ENCODE measurements around the gene GCC1. TPM values are rescaled to one million over a fixed set of nuclear protein-coding genes. Genes with fewer than 3 reads are reported as not detected.
"Not testable (repeated sequence)": the region's sequence is repeated elsewhere in the genome, so short reads cannot be mapped to it uniquely, and the experiment has no call there.

Gene GCC1
- total and polyA plus RNA-seq, 2 donors from 2014 or later, result 6.9 to 16.7 TPM

DNA sequence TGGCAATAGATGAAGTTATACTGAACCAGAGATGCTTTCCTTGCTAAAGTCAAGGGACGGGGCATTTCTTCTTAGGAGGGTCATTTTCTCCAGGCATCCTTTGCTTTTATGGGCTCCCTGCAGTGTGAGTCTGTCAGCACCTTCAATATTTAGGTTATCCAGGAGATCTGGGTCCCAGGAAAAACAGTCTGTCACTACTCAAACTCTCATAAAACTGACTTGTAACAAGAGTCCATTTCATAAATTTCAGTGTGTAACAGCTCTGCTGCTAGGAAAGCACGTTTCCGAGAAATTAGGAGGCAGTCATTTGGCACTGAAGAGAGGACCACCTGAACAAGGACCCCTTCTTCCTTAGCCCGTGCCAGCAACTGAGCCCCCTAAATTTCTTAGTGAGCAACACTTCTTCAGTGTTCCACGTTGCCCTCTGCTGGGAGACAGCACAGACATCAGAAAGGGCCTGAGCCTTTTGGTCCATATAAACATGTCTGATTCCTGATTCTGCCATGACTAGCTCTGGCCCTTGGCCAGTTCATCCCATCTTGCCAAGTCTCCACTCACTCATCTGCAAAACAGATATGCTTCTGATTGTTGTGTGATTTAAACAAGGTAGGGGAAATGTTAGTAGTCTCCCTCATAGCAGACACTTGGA is 7.2 kb downstream of the GCC1 start:
- H3K4me1 ChIP-seq (ENCODE audit: control insufficient read depth in 2 of 3, insufficient read depth in 2 of 3, low read depth in 1 of 3, low read length in 3 of 3), result peaks cover 0 to 14% (median 8%) of the 10 kb centered on the region in 3 donors
- no peak for DNase-seq
- peaks cover 2 to 21% (median 9%) of the 10 kb centered on the region in 3 donors for H3K36me3 ChIP-seq (ENCODE audit: control insufficient read depth in 2 of 3, insufficient read depth in 3 of 3, low read length in 3 of 3)
- TF ChIP-seq, protein P1, sequence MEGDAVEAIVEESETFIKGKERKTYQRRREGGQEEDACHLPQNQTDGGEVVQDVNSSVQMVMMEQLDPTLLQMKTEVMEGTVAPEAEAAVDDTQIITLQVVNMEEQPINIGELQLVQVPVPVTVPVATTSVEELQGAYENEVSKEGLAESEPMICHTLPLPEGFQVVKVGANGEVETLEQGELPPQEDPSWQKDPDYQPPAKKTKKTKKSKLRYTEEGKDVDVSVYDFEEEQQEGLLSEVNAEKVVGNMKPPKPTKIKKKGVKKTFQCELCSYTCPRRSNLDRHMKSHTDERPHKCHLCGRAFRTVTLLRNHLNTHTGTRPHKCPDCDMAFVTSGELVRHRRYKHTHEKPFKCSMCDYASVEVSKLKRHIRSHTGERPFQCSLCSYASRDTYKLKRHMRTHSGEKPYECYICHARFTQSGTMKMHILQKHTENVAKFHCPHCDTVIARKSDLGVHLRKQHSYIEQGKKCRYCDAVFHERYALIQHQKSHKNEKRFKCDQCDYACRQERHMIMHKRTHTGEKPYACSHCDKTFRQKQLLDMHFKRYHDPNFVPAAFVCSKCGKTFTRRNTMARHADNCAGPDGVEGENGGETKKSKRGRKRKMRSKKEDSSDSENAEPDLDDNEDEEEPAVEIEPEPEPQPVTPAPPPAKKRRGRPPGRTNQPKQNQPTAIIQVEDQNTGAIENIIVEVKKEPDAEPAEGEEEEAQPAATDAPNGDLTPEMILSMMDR (IDR thresholded peaks at IDR 0.05; ENCODE audit: borderline replicate concordance, extremely low read depth, insufficient read depth), result no peak
- no peak overlapping the region for H3K9ac ChIP-seq (ENCODE audit: low read length in 3 of 3)
- no peaks in the 10 kb centered on the region for H3K9me3 ChIP-seq (ENCODE audit: control insufficient read depth in 2 of 3, insufficient read depth in 1 of 3, low read length in 3 of 3)
- intact Hi-C loops (cut with DNase I), result no loop called here
- H3K4me3 ChIP-seq (ENCODE audit: low read length in 3 of 3), result no peak overlapping the region
- no peak for FAIRE-seq
- H3K27me3 ChIP-seq (ENCODE audit: control insufficient read depth, insufficient read depth, low read length), result no peaks in the 10 kb centered on the region
- no peak overlapping the region for H3K27ac ChIP-seq (ENCODE audit: low read depth in 2 of 2, low read length in 2 of 2)

DNA sequence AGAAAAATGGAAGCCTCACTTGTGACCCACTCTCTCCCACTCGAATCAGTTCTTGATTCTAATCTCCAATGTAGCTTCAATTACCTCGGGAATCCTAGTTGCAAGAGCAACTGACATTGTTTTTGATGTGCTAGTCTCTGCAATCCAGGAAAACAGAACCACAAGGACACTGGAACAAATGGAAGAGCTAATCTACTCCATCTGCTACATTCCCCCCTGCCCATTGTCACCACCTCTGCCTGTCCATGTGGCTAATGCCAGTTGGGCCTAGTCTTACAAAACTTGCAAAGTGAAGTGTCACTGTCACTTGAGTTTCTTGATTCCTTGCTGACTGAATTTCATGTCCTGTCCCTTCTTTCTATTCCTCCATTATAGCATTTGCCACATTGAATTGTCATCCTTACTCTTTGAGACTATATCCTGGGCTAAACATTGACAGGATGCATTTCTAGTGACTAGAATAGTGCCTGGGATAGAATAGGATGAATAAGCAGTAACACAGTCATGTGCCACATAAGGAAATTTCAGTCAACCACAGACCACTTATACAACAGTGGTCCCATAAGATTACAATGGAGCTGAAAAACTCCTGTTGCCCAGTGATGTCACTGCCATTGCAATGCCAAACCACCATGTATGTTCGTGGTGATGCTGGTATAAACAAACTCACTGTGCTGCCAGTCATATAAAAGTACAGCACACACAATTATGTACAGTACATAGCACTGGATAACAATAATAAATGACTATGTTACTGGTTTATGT is 13.5 kb downstream of the GCC1 start:
- FAIRE-seq, result no peak

DNA sequence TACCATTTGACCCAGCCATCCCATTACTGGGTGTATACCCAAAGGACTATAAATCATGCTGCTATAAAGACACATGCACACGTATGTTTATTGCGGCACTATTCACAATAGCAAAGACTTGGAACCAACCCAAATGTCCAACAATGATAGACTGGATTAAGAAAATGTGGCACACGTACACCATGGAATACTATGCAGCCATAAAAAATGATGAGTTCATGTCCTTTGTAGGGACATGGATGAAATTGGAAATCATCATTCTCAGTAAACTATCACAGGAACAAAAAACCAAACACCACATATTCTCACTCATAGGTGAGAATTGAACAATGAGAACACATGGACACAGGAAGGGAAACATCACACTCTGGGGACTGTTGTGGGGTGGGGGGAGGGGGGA is 17.4 kb downstream of the GCC1 start:
- not testable (repeated sequence) for DNase-seq; FAIRE-seq; H3K36me3 ChIP-seq (ENCODE audit: control insufficient read depth in 2 of 3, insufficient read depth in 3 of 3, low read length in 3 of 3)

More for the DNA sequence above, 13.5 kb downstream of the GCC1 start:
- Histone ChIP-seq H3K27me3 (ENCODE audit: control insufficient read depth, insufficient read depth, low read length) (no peaks in the 10 kb centered on the region), H3K9ac (ENCODE audit: low read length in 3 of 3) (no peak overlapping the region), H3K9me3 (ENCODE audit: control insufficient read depth in 2 of 3, insufficient read depth in 1 of 3, low read length in 3 of 3) (no peaks in the 10 kb centered on the region), H3K4me3 (ENCODE audit: low read length in 3 of 3) (no peak overlapping the region), H3K36me3 (ENCODE audit: control insufficient read depth in 2 of 3, insufficient read depth in 3 of 3, low read length in 3 of 3) (no peaks in the 10 kb centered on the region), H3K27ac (ENCODE audit: low read depth in 2 of 2, low read length in 2 of 2) (no peak overlapping the region), H3K4me1 (ENCODE audit: control insufficient read depth in 2 of 3, insufficient read depth in 2 of 3, low read depth in 1 of 3, low read length in 3 of 3) (no peaks in the 10 kb centered on the region)
- DNase-seq, result no peak
- intact Hi-C loops (cut with DNase I), result no loop called here
- TF ChIP-seq, protein P1 (IDR thresholded peaks at IDR 0.05; ENCODE audit: borderline replicate concordance, extremely low read depth, insufficient read depth), result no peak

DNA sequence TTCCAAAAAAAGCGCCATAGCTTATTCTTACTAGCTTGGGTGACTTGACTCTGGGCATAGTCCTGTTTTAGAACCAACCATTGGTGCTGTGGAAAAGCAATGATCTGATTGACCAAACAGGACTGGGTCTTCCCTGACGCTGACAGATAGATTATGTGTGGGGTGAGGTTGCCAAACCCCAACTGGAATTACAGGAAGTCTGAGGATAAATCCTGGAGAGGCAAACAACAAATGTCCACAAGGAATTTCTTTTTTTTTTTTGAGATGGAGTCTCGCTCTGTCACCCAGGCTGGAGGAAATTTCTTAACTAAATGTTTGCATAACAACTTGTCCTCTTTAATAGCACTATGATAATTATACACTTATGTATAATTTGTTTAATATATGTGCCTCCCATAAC is 19.2 kb downstream of the GCC1 start:
- no peak overlapping the region for H3K27ac ChIP-seq (ENCODE audit: low read depth in 2 of 2, low read length in 2 of 2)
- no peak overlapping the region for H3K9ac ChIP-seq (ENCODE audit: low read length in 3 of 3)
- H3K36me3 ChIP-seq (ENCODE audit: control insufficient read depth in 2 of 3, insufficient read depth in 3 of 3, low read length in 3 of 3), result no peaks in the 10 kb centered on the region
- H3K4me3 ChIP-seq (ENCODE audit: low read length in 3 of 3), result no peak overlapping the region
- DNase-seq (no peak), FAIRE-seq (no peak)
- no peaks in the 10 kb centered on the region for H3K27me3 ChIP-seq (ENCODE audit: control insufficient read depth, insufficient read depth, low read length)
- TF ChIP-seq, protein P1 (IDR thresholded peaks at IDR 0.05; ENCODE audit: borderline replicate concordance, extremely low read depth, insufficient read depth), result no peak
- intact Hi-C loops (cut with DNase I), result no loop called here
- H3K9me3 ChIP-seq (ENCODE audit: control insufficient read depth in 2 of 3, insufficient read depth in 1 of 3, low read length in 3 of 3), result peaks cover 0 to 6% (median 2%) of the 10 kb centered on the region in 3 donors
- no peaks in the 10 kb centered on the region for H3K4me1 ChIP-seq (ENCODE audit: control insufficient read depth in 2 of 3, insufficient read depth in 2 of 3, low read depth in 1 of 3, low read length in 3 of 3)

More for the DNA sequence above, 17.4 kb downstream of the GCC1 start:
- H3K27ac ChIP-seq (ENCODE audit: low read depth in 2 of 2, low read length in 2 of 2); H3K4me1 ChIP-seq (ENCODE audit: control insufficient read depth in 2 of 3, insufficient read depth in 2 of 3, low read depth in 1 of 3, low read length in 3 of 3); H3K27me3 ChIP-seq (ENCODE audit: control insufficient read depth, insufficient read depth, low read length); H3K9ac ChIP-seq (ENCODE audit: low read length in 3 of 3); intact Hi-C loops (cut with DNase I); H3K4me3 ChIP-seq (ENCODE audit: low read length in 3 of 3); H3K9me3 ChIP-seq (ENCODE audit: control insufficient read depth in 2 of 3, insufficient read depth in 1 of 3, low read length in 3 of 3): not testable (repeated sequence)

Measured in kidney (tissue), 14 donors.